Astrocyte of the spinal cord (primary cell): ENCODE results near the gene HOXC5.

Experiments used
- DNase-seq: peaks from one replicate; pipeline ENCODE4 v3.0.0; 2011; ENCODE audit warnings: low read depth, low spot score
- H3K4me3 ChIP-seq: 2 replicates; pipeline ENCODE4 v1.5.1; 2011; ENCODE audit warnings: low read depth, mild to moderate bottlenecking, low read length, moderate library complexity
- CTCF ChIP-seq: IDR thresholded peaks from 2 replicates; pipeline ENCODE4 v1.5.1; 2012; ENCODE audit warnings: low read depth, mild to moderate bottlenecking, low read length, inconsistent platforms
- in situ Hi-C: cut with HindIII; loops from 2 replicates; pipeline ENCODE4 v1.10.0; 2017; ENCODE audit warnings: low sequenced_read_pairs

Gene HOXC5

GRCh38 chr12:54054742-54055194 is 21.9 kb downstream of the HOXC5 start:
- DNase-seq, result no peak
- H3K4me3 ChIP-seq, result peak overlapping the region; percentile 69
- no peak for TF ChIP-seq CTCF
- in situ Hi-C loops, result no loop called here

- no peak for DNase-seq
- H3K4me3 ChIP-seq, result peak overlapping the region; percentile 69
- no peak for TF ChIP-seq CTCF
- in situ Hi-C loops, result no loop called here
Observed at GRCh38 chr12:54055552-54055951, 22.7 kb downstream of the HOXC5 start.

- no peak for TF ChIP-seq CTCF
- DNase-seq, result no peak
- in situ Hi-C loops, result no loop called here
- peak overlapping the region; percentile 69 for H3K4me3 ChIP-seq
Observed at GRCh38 chr12:54056110-54056509, 23.3 kb downstream of the HOXC5 start.

- in situ Hi-C loops, result no loop called here
Observed at GRCh38 chr12:54058128-54058768, 25.4 kb downstream of the HOXC5 start.

GRCh38 chr12:54059668-54060067 is 26.8 kb downstream of the HOXC5 start:
- in situ Hi-C loops, result no loop called here
- H3K4me3 ChIP-seq, result no peak overlapping the region
- no peak for DNase-seq
- TF ChIP-seq CTCF, result no peak

More at GRCh38 chr12:54058128-54058768, 25.4 kb downstream of the HOXC5 start:
- TF ChIP-seq CTCF, result no peak
- no peak overlapping the region for H3K4me3 ChIP-seq
- no peak for DNase-seq

- no peak for DNase-seq
- no peak for TF ChIP-seq CTCF
Observed at GRCh38 chr12:54060174-54060974, 27.5 kb downstream of the HOXC5 start.

More at GRCh38 chr12:54060174-54060974, 27.5 kb downstream of the HOXC5 start:
- H3K4me3 ChIP-seq, result no peak overlapping the region
- in situ Hi-C loops, result no loop called here
